H4 (cell line): ENCODE data around the gene KCNT2. TPM values are rescaled to one million over a fixed set of nuclear protein-coding genes. Genes with fewer than 3 reads are reported as not detected.
"Not testable (repeated sequence)": the region's sequence is repeated elsewhere in the genome, so short reads cannot be mapped to it uniquely, and the experiment has no call there.

Source experiments
- DNase-seq: peaks from one replicate; pipeline ENCODE4 v3.0.0-alpha.2; 2015; ENCODE audit warnings: low spot score
- total RNA-seq: library from RNA; depleted of rRNA; stranded (reverse); fragments of >200 nt; shearing (Covaris generic); gene quantifications from 2 replicates; pipeline ENCODE4 v1.2.3, GENCODE V29; 2014

KCNT2 gene
- total RNA-seq, 1 experiment from 2014 or later = 0.56 TPM

GRCh38 chr1:196319301-196319700, 288.9 kb downstream of the KCNT2 start:
- DNase-seq = no peak

GRCh38 chr1:196317535-196318522, 290.4 kb downstream of the KCNT2 start:
- peak; percentile 35 for DNase-seq

GRCh38 chr1:196312739-196313138, 295.5 kb downstream of the KCNT2 start:
- no peak for DNase-seq

GRCh38 chr1:196309386-196309785, 298.9 kb downstream of the KCNT2 start:
- DNase-seq = peak; percentile 32

- DNase-seq = no peak
Measured at GRCh38 chr1:196308176-196308575, 300.1 kb downstream of the KCNT2 start.

GRCh38 chr1:196306421-196306820, 301.8 kb downstream of the KCNT2 start:
- no peak for DNase-seq

- DNase-seq = no peak
Measured at GRCh38 chr1:196305216-196305615, 303.0 kb downstream of the KCNT2 start.

GRCh38 chr1:196302981-196303380, 305.3 kb downstream of the KCNT2 start:
- DNase-seq = no peak

GRCh38 chr1:196302420-196302819, 305.8 kb downstream of the KCNT2 start:
- no peak for DNase-seq

- no peak for DNase-seq
Measured at GRCh38 chr1:196295766-196296165, 312.5 kb downstream of the KCNT2 start.

GRCh38 chr1:196278816-196279215, 329.4 kb downstream of the KCNT2 start:
- DNase-seq = no peak

GRCh38 chr1:196277860-196278259, 330.4 kb downstream of the KCNT2 start:
- no peak for DNase-seq

- DNase-seq = no peak
Measured at GRCh38 chr1:196271212-196271947, 336.9 kb downstream of the KCNT2 start.

- not testable (repeated sequence) for DNase-seq
Measured at GRCh38 chr1:196263086-196263485, 345.2 kb downstream of the KCNT2 start.

GRCh38 chr1:196260270-196260669, 348.0 kb downstream of the KCNT2 start:
- DNase-seq = no peak

GRCh38 chr1:196259316-196259715, 348.9 kb downstream of the KCNT2 start:
- no peak for DNase-seq

GRCh38 chr1:196255762-196256161, 352.5 kb downstream of the KCNT2 start:
- no peak for DNase-seq

GRCh38 chr1:196229546-196229945, 378.7 kb downstream of the KCNT2 start:
- DNase-seq = no peak

- no peak for DNase-seq
Measured at GRCh38 chr1:196214866-196215265, 393.4 kb downstream of the KCNT2 start.

GRCh38 chr1:196209983-196210382, 398.3 kb downstream of the KCNT2 start:
- DNase-seq = no peak

- DNase-seq = no peak
Measured at GRCh38 chr1:196209265-196209664, 399.0 kb downstream of the KCNT2 start.

- no peak for DNase-seq
Measured at GRCh38 chr1:196207612-196208217, 400.5 kb downstream of the KCNT2 start.
